Breast epithelium (tissue), 3 donors: ENCODE results near the gene SIRPA.

Source experiments
- POLR2A ChIP-seq: fragments of 450-650 bp; IDR thresholded peaks from one replicate; pipeline ENCODE4 v1.6.1; 2016; ENCODE audit warnings: antibody characterized with exemption, mild to moderate bottlenecking, moderate library complexity
- POLR2AphosphoS5 ChIP-seq, 3 donors: sonication (generic); formaldehyde crosslinking; IDR thresholded peaks; one replicate each; pipeline ENCODE4 v1.6.1; 2017; ENCODE audit warnings: antibody characterized with exemption in 3 of 3
- TF ChIP-seq, protein P1 (sequence below), 3 donors: fragments of 450-650 bp; IDR thresholded peaks; one replicate each; pipeline ENCODE4 v1.5.1; 2016 to 2017; ENCODE audit warnings: antibody characterized with exemption in 3 of 3, mild to moderate bottlenecking in 3 of 3, moderate library complexity in 3 of 3

DNA sequence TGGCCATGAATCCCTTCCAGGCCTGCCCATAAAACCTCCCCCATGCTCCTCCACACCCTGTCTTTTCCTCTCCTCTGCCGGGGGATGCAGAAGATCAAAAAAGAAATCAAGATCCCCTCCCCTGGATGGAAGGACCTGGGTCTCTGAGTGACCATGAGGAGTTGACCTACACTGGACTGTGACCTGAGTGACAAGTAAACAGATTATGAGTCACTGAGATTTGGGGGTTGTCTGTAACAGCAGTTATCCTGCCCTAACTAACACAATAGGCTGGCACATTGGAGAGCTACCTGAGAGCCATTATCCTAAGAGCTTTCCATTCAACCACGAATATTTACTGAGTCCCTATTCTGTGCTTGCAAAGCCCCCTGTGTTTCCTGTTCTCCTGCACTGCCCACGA is 28.4 kb upstream of the SIRPA start:
- TF ChIP-seq POLR2A (no peak), POLR2AphosphoS5 (IDR thresholded peaks at IDR 0.05) (no peak)
- TF ChIP-seq, protein P1, sequence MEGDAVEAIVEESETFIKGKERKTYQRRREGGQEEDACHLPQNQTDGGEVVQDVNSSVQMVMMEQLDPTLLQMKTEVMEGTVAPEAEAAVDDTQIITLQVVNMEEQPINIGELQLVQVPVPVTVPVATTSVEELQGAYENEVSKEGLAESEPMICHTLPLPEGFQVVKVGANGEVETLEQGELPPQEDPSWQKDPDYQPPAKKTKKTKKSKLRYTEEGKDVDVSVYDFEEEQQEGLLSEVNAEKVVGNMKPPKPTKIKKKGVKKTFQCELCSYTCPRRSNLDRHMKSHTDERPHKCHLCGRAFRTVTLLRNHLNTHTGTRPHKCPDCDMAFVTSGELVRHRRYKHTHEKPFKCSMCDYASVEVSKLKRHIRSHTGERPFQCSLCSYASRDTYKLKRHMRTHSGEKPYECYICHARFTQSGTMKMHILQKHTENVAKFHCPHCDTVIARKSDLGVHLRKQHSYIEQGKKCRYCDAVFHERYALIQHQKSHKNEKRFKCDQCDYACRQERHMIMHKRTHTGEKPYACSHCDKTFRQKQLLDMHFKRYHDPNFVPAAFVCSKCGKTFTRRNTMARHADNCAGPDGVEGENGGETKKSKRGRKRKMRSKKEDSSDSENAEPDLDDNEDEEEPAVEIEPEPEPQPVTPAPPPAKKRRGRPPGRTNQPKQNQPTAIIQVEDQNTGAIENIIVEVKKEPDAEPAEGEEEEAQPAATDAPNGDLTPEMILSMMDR (IDR thresholded peaks at IDR 0.05): no peak
